ENCODE measurements around the gene SLCO2A1. TPM values are rescaled to one million over a fixed set of nuclear protein-coding genes. Genes with fewer than 3 reads are reported as not detected.

The SLCO2A1 gene
- total and polyA plus RNA-seq, 8 donors = 34.7 to 180 (median 57.6) TPM

- TF ChIP-seq CTCF (IDR thresholded peaks at IDR 0.05) = no peak
- DNase-seq (no peak), ATAC-seq (no peak)
- Histone ChIP-seq H3K36me3 (no peaks in the 10 kb centered on the region), H3K4me3 (no peak overlapping the region), H3K27ac (no peak overlapping the region), H3K9me3 (no peaks in the 10 kb centered on the region), H3K4me1 (no peaks in the 10 kb centered on the region), H3K27me3 (peaks cover 0 to 3% of the 10 kb centered on the region in 2 donors)
- intact Hi-C loops (cut with DNase I) = no loop called here
These were observed 140.9 kb downstream of the SLCO2A1 start for GRCh38 chr3:133888726-133889340.

- H3K27ac ChIP-seq = no peak overlapping the region
- no peaks in the 10 kb centered on the region for H3K4me1 ChIP-seq
- H3K9me3 ChIP-seq = no peaks in the 10 kb centered on the region
- H3K4me3 ChIP-seq = no peak overlapping the region
- TF ChIP-seq CTCF (IDR thresholded peaks at IDR 0.05) = no peak
- H3K27me3 ChIP-seq = no peaks in the 10 kb centered on the region
- no peak for ATAC-seq
- intact Hi-C loops (cut with DNase I) = no loop called here
- H3K36me3 ChIP-seq = no peaks in the 10 kb centered on the region
- DNase-seq = no peak
These were observed 141.7 kb downstream of the SLCO2A1 start for GRCh38 chr3:133887803-133888703.

GRCh38 chr3:133887074-133887802 lies 142.5 kb downstream of the SLCO2A1 start:
- H3K4me3 ChIP-seq = no peak overlapping the region
- no peaks in the 10 kb centered on the region for H3K27me3 ChIP-seq
- intact Hi-C loops (cut with DNase I) = no loop called here
- no peak for ATAC-seq
- no peaks in the 10 kb centered on the region for H3K4me1 ChIP-seq
- no peak for DNase-seq
- no peaks in the 10 kb centered on the region for H3K9me3 ChIP-seq
- H3K27ac ChIP-seq = no peak overlapping the region
- no peaks in the 10 kb centered on the region for H3K36me3 ChIP-seq
- no peak for TF ChIP-seq CTCF (IDR thresholded peaks at IDR 0.05)

GRCh38 chr3:133886031-133886722 lies 143.5 kb downstream of the SLCO2A1 start:
- Histone ChIP-seq H3K27ac (no peak overlapping the region), H3K4me1 (no peaks in the 10 kb centered on the region), H3K4me3 (no peak overlapping the region), H3K27me3 (no peaks in the 10 kb centered on the region), H3K9me3 (no peaks in the 10 kb centered on the region), H3K36me3 (no peaks in the 10 kb centered on the region)
- TF ChIP-seq CTCF (IDR thresholded peaks at IDR 0.05) = no peak
- ATAC-seq = no peak
- intact Hi-C loops (cut with DNase I) = no loop called here
- DNase-seq = no peak
